ENCODE data around the gene PLLP.
A peak's percentile ranks its signal among the peaks of the same experiment; 100 is the strongest.

The PLLP gene

GRCh38 chr16:57284209-57284951, at the start of gene PLLP:
Gene PLLP (minus strand): TSS chr16:57284672. CDS start chr16:57284540, 132 bp downstream.
- DNase-seq (ENCODE audit: low spot score): peak; percentile 55

GRCh38 chr16:57333402-57333801, 48.9 kb upstream of the PLLP start:
- DNase-seq (ENCODE audit: low spot score): no peak

GRCh38 chr16:57331355-57331754, 46.9 kb upstream of the PLLP start:
- DNase-seq (ENCODE audit: low spot score): no peak

GRCh38 chr16:57329718-57330327, 45.4 kb upstream of the PLLP start:
- DNase-seq (ENCODE audit: low spot score): no peak

- DNase-seq (ENCODE audit: low spot score): no peak
These were observed 41.0 kb upstream of the PLLP start for GRCh38 chr16:57325458-57325857.

- DNase-seq (ENCODE audit: low spot score): no peak
These were observed 40.3 kb upstream of the PLLP start for GRCh38 chr16:57324749-57325148.

GRCh38 chr16:57319646-57320045, 35.2 kb upstream of the PLLP start:
- DNase-seq (ENCODE audit: low spot score): no peak

GRCh38 chr16:57318240-57318970, 33.9 kb upstream of the PLLP start:
- DNase-seq (ENCODE audit: low spot score): no peak

- DNase-seq (ENCODE audit: low spot score): peak; percentile 58
These were observed 32.0 kb upstream of the PLLP start for GRCh38 chr16:57316390-57317017.

GRCh38 chr16:57315416-57315815, 30.9 kb upstream of the PLLP start:
- DNase-seq (ENCODE audit: low spot score): no peak

GRCh38 chr16:57314161-57314785, 29.8 kb upstream of the PLLP start:
- DNase-seq (ENCODE audit: low spot score): no peak

- no peak for DNase-seq (ENCODE audit: low spot score)
These were observed 29.0 kb upstream of the PLLP start for GRCh38 chr16:57313509-57313908.

GRCh38 chr16:57310801-57311200, 26.3 kb upstream of the PLLP start:
- no peak for DNase-seq (ENCODE audit: low spot score)

GRCh38 chr16:57308041-57308440, 23.6 kb upstream of the PLLP start:
- no peak for DNase-seq (ENCODE audit: low spot score)

- DNase-seq (ENCODE audit: low spot score): no peak
These were observed 22.9 kb upstream of the PLLP start for GRCh38 chr16:57307365-57307764.

GRCh38 chr16:57306676-57307341, 22.3 kb upstream of the PLLP start:
- DNase-seq (ENCODE audit: low spot score): no peak

GRCh38 chr16:57305159-57305811, 20.8 kb upstream of the PLLP start:
- no peak for DNase-seq (ENCODE audit: low spot score)

- DNase-seq (ENCODE audit: low spot score): peak; percentile 59
These were observed 19.9 kb upstream of the PLLP start for GRCh38 chr16:57304169-57305061.

- no peak for DNase-seq (ENCODE audit: low spot score)
These were observed 19.4 kb upstream of the PLLP start for GRCh38 chr16:57303910-57304168.

Measured in SW480 (cell line).